NT2/D1 (cell line): ENCODE results near the gene RBM47.

Experiments
- DNase-seq: peaks from one replicate; pipeline ENCODE4 v3.0.0-alpha.2; 2011; ENCODE audit warnings: low read depth, low spot score
- H3K27me3 ChIP-seq: 2 replicates; pipeline ENCODE4 v1.6.0; 2011; ENCODE audit warnings: mild to moderate bottlenecking; ENCODE audit not compliant: insufficient read length, insufficient read depth
- H3K36me3 ChIP-seq: 2 replicates; pipeline ENCODE4 v1.6.1; 2011; ENCODE audit warnings: mild to moderate bottlenecking, low read length, mixed read lengths; ENCODE audit not compliant: insufficient read depth, insufficient read length
- H3K4me1 ChIP-seq: 2 replicates; pipeline ENCODE4 v1.5.1; 2011; ENCODE audit not compliant: insufficient read depth, insufficient read length
- H3K4me3 ChIP-seq: 2 replicates; pipeline ENCODE4 v1.5.1; 2011; ENCODE audit warnings: low read depth; ENCODE audit not compliant: insufficient read length
- H3K9ac ChIP-seq: 2 replicates; pipeline ENCODE4 v1.6.0; 2011; ENCODE audit warnings: low read depth; ENCODE audit not compliant: insufficient read length
- H3K9me3 ChIP-seq: 2 replicates; pipeline ENCODE4 v1.5.1; 2011; ENCODE audit warnings: mild to moderate bottlenecking, low read length; ENCODE audit not compliant: insufficient read depth
- SUZ12 ChIP-seq: IDR thresholded peaks from 2 replicates; pipeline ENCODE4 v1.6.1; 2011; ENCODE audit not compliant: insufficient read length, insufficient read depth; ENCODE audit errors: extremely low read depth
- YY1 ChIP-seq: IDR thresholded peaks from 2 replicates; pipeline ENCODE4 v1.6.1; 2011; ENCODE audit not compliant: insufficient read length, insufficient read depth
- ZNF274 ChIP-seq: IDR thresholded peaks from 2 replicates; pipeline ENCODE4 v1.6.1; 2011; ENCODE audit warnings: mild to moderate bottlenecking, low read depth, low read length

The RBM47 gene

DNA sequence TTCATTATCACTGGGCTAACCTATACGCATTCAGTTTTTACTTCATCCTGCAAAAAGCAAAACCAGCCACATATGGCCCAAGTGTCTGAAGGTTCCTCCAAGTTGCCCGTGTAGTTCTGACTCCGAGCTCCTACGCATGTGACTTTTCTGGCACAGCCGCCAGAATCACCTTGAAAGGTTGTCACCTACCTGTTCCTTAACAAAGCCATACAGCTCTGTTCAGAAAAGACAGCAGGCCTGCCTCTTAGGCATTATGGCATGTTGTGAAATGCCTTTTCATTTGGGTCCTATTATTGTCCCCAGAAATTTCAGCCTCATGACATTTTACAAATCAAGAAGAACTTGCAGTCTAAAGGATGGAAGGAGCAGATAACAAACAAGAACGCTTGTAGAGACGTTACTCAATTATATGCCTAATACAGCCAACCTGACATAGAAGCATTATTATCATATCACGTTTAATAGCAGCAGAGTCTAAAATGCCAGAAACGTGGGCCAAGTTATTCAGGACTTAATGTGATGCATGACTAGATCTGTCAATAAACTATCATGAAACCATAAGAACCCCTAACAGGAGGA lies 118.5 kb downstream of the RBM47 start:
- no peaks in the 10 kb centered on the region for H3K36me3 ChIP-seq
- no peak for DNase-seq
- H3K4me1 ChIP-seq, result no peaks in the 10 kb centered on the region
- no peak for TF ChIP-seq YY1
- TF ChIP-seq ZNF274, result no peak
- TF ChIP-seq SUZ12, result no peak
- H3K9ac ChIP-seq, result no peak overlapping the region
- no peak overlapping the region for H3K4me3 ChIP-seq
- no peaks in the 10 kb centered on the region for H3K9me3 ChIP-seq
- H3K27me3 ChIP-seq, result no peaks in the 10 kb centered on the region

DNA sequence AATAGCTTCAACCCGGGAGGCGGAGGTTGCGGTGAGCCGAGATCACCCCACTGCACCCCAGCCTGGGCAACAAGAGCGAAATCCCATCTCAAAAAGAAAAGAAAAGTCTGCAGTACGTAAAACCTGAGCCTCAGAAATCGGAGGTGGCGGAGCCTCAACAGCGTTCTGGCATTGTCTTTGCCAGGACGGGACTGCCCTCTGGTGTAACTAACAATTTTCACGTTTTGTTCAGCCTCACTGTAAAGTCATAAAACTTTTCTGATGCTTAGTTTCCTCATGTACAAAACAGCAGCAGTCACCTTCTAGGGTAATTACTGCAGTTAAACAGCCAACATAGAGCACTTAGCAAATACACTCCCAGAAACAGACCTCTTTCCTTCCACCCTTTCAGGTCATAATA lies 121.7 kb downstream of the RBM47 start:
- Histone ChIP-seq H3K4me3 (no peak overlapping the region), H3K36me3 (no peaks in the 10 kb centered on the region), H3K27me3 (no peaks in the 10 kb centered on the region), H3K4me1 (no peaks in the 10 kb centered on the region), H3K9me3 (no peaks in the 10 kb centered on the region), H3K9ac (no peak overlapping the region)
- no peak for TF ChIP-seq ZNF274
- no peak for TF ChIP-seq SUZ12
- no peak for TF ChIP-seq YY1
- DNase-seq, result no peak

DNA sequence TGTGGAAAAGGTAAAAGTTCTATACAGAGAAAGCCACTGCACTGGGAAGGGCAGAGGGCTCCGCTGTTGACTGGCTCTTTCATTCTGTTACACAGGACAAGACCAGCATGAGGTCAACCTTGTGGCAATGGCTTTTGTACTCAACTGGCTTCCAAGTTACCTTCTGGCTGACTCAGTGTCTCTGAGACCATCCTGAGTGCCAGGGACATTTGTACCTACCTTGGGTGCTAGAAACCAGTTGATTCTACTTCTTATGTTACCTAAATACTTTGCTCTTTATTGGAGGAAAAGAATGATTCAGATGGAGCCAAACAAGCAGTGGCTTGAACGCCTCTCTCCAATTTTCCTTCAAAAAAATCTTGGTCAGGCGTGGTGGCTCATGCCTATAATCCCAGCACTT lies 123.2 kb downstream of the RBM47 start:
- no peaks in the 10 kb centered on the region for H3K36me3 ChIP-seq
- no peak for DNase-seq
- H3K4me1 ChIP-seq, result no peaks in the 10 kb centered on the region
- H3K9ac ChIP-seq, result no peak overlapping the region
- H3K27me3 ChIP-seq, result no peaks in the 10 kb centered on the region
- no peaks in the 10 kb centered on the region for H3K9me3 ChIP-seq
- no peak overlapping the region for H3K4me3 ChIP-seq
- no peak for TF ChIP-seq SUZ12
- no peak for TF ChIP-seq ZNF274
- TF ChIP-seq YY1, result no peak

DNA sequence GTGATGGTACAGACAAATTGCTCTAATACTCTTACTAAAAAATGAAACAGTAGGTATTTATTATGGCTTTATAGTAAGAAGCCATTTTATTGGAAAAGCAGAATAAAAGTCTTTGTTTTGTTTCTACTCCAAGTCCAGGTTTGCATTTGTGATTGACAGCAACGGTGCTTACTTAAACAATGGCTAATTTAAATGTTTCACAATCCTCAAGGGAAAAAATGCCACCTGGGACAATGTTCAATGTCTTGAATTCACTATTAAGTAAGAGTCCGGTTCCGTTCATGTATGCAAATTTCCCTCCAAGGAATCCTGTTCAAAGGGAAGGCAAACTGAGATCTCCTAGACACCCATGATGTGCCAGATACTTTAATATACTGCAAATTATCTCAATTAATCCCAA lies 123.6 kb downstream of the RBM47 start:
- Histone ChIP-seq H3K9me3 (no peaks in the 10 kb centered on the region), H3K9ac (no peak overlapping the region), H3K4me1 (no peaks in the 10 kb centered on the region), H3K36me3 (no peaks in the 10 kb centered on the region), H3K4me3 (no peak overlapping the region), H3K27me3 (no peaks in the 10 kb centered on the region)
- no peak for TF ChIP-seq ZNF274
- TF ChIP-seq SUZ12, result no peak
- no peak for TF ChIP-seq YY1
- no peak for DNase-seq

DNA sequence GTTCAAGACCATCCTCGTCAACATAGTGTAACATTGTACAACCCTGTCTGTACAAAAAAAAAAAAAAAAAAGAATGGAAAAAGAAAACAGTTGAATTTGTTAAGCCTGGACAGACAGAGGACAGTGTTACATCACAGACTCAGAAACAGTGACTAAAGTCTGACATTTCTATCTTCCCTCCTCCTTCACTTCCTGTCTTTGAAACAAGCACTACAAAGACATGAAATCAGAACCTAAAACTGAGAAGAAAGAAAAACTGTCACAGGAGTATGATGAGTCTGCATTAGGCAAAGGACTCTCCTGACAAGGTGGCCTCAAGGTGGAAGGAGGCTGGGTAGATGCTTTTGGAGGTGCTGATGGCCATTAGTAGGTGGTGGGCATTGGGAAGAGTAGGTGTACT lies 126.7 kb downstream of the RBM47 start:
- Histone ChIP-seq H3K4me3 (no peak overlapping the region), H3K27me3 (no peaks in the 10 kb centered on the region), H3K9me3 (no peaks in the 10 kb centered on the region), H3K4me1 (no peaks in the 10 kb centered on the region), H3K36me3 (no peaks in the 10 kb centered on the region), H3K9ac (no peak overlapping the region)
- no peak for TF ChIP-seq SUZ12
- no peak for TF ChIP-seq ZNF274
- TF ChIP-seq YY1, result no peak
- DNase-seq, result no peak

DNA sequence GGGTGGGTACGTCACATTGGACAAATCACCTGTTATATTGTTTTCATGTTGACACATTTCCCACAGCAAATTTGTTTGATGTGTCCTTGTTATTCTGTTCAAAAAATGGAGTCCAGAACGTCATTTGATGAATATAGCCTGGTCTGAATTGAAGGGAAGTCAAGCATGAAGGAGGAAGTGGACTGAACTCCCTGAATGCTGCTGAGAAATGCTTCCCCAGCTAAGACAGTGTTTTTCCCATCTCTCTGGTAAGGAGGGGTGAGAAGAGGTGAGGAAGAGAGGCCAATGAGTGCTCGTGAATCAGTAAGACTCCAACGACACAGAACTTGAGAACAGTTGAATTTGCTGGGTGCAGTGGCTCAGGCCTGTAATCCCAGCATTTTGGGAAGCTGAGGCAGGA lies 127.4 kb downstream of the RBM47 start:
- Histone ChIP-seq H3K9me3 (no peaks in the 10 kb centered on the region), H3K9ac (no peak overlapping the region), H3K36me3 (no peaks in the 10 kb centered on the region), H3K4me3 (no peak overlapping the region), H3K4me1 (no peaks in the 10 kb centered on the region), H3K27me3 (no peaks in the 10 kb centered on the region)
- TF ChIP-seq SUZ12, result no peak
- no peak for TF ChIP-seq YY1
- no peak for TF ChIP-seq ZNF274
- DNase-seq, result no peak

DNA sequence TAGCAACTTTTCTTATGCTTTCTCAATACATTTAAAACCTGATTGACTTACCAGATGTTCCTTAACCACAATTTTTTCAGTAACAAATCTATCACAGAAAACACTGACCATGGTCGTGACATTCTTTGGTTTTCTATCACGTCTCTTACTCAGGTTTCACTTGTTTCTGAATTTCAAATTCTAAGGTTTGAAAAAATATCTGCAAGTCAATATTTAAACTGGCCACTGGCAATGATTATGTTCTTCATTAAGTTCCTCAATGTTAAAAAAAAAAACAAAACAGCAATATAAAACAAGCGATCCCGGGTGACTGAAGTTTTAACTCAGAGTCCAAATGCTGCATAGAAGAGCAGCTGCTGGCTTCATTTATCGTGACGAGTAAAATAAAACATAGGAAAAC lies 128.9 kb downstream of the RBM47 start:
- no peak overlapping the region for H3K4me3 ChIP-seq
- no peak for DNase-seq
- TF ChIP-seq SUZ12, result no peak
- TF ChIP-seq ZNF274, result no peak
- TF ChIP-seq YY1, result no peak
- no peaks in the 10 kb centered on the region for H3K9me3 ChIP-seq
- H3K27me3 ChIP-seq, result no peaks in the 10 kb centered on the region
- no peaks in the 10 kb centered on the region for H3K36me3 ChIP-seq
- no peak overlapping the region for H3K9ac ChIP-seq
- no peaks in the 10 kb centered on the region for H3K4me1 ChIP-seq

DNA sequence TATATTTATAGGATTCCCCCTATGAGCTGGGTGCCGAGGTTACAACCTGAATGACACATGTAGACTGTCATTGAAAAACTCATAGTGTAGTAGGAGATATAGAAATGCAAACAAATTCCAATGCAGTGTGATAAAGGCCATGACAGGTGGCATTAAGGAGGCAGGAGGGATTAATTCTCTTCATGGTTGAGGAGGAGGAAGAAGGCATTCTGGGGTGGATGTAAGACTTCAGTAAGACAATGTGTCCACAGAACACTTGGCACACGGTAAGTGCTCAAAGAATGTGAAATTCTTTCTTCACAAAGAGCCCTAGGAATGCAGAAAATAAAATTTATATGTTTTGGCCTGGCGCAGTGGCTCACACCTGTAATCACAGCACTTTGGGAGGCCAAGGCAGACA lies 136.5 kb downstream of the RBM47 start:
- no peaks in the 10 kb centered on the region for H3K27me3 ChIP-seq
- TF ChIP-seq SUZ12 (no peak), YY1 (no peak), ZNF274 (no peak)

More for the DNA sequence above, 136.5 kb downstream of the RBM47 start:
- no peaks in the 10 kb centered on the region for H3K36me3 ChIP-seq
- H3K9me3 ChIP-seq, result no peaks in the 10 kb centered on the region
- H3K9ac ChIP-seq, result no peak overlapping the region
- no peak for DNase-seq
- H3K4me1 ChIP-seq, result no peaks in the 10 kb centered on the region
- H3K4me3 ChIP-seq, result no peak overlapping the region
